Right atrium auricular region (tissue), 2 donors: ENCODE results near the gene RBM6. TPM values are rescaled to one million over a fixed set of nuclear protein-coding genes. Genes with fewer than 3 reads are reported as not detected.

ENCODE experiments used
- DNase-seq: peaks from one replicate; pipeline ENCODE4 v3.0.0-alpha.2; 2019; ENCODE audit warnings: low spot score
- H3K27ac ChIP-seq, 2 donors: fragments of 200-600 bp; sonication (generic); 1 replicate in 1 of 2; 2 replicates in 1 of 2; pipeline ENCODE4 v1.5.1; 2016 to 2019
- H3K27me3 ChIP-seq, 2 donors: fragments of 200-600 bp; sonication (generic); one replicate each; pipeline versions ENCODE4 v1.5.1 to v1.6.0; 2017 to 2019
- H3K36me3 ChIP-seq: fragments of 200-600 bp; sonication (generic); one replicate; pipeline ENCODE4 v1.5.1; 2016
- H3K4me1 ChIP-seq, 2 donors: fragments of 200-600 bp; sonication (generic); one replicate each; pipeline versions ENCODE4 v1.5.1 to v1.6.0; 2017 to 2019
- H3K4me3 ChIP-seq, 2 donors: fragments of 200-600 bp; sonication (generic); 1 replicate in 1 of 2; 2 replicates in 1 of 2; pipeline ENCODE4 v1.5.1; 2017 to 2019; ENCODE audit warnings: mild to moderate bottlenecking in 1 of 2, moderate library complexity in 1 of 2
- H3K9me3 ChIP-seq, 2 donors: fragments of 200-600 bp; sonication (generic); one replicate each; pipeline ENCODE4 v1.5.1; 2019
- CTCF ChIP-seq, 2 donors: fragments of 200-600 bp; sonication (generic); IDR thresholded peaks; one replicate each; pipeline ENCODE4 v1.5.1; 2019; ENCODE audit warnings: antibody characterized with exemption in 2 of 2
- total RNA-seq, 2 donors: library from RNA; depleted of rRNA; stranded (reverse); fragments of >200 nt; gene quantifications; one replicate each; pipeline ENCODE4 v1.1.0, GENCODE V29; 2016

Gene RBM6
- total RNA-seq, 2 donors from 2014 or later, result 34.6 to 38.0 TPM

GRCh38 chr3:49955636-49956035, 15.7 kb downstream of the RBM6 start:
- TF ChIP-seq CTCF (IDR thresholded peaks at IDR 0.05), result no peak
- DNase-seq, result no peak
- Histone ChIP-seq H3K9me3 (no peaks in the 10 kb centered on the region), H3K27me3 (no peaks in the 10 kb centered on the region), H3K36me3 (no peaks in the 10 kb centered on the region), H3K27ac (no peak overlapping the region), H3K4me3 (no peak overlapping the region), H3K4me1 (peaks cover 0 to 15% of the 10 kb centered on the region in 2 donors)

GRCh38 chr3:49966233-49966942, 26.4 kb downstream of the RBM6 start:
- Histone ChIP-seq H3K4me3 (no peak overlapping the region), H3K9me3 (no peaks in the 10 kb centered on the region), H3K4me1 (peaks cover 0 to 13% of the 10 kb centered on the region in 2 donors), H3K27me3 (no peaks in the 10 kb centered on the region), H3K36me3 (peaks cover 11% of the 10 kb centered on the region), H3K27ac (no peak overlapping the region)
- DNase-seq, result no peak
- no peak for TF ChIP-seq CTCF (IDR thresholded peaks at IDR 0.05)

- Histone ChIP-seq H3K4me3 (no peak overlapping the region), H3K27me3 (no peaks in the 10 kb centered on the region), H3K4me1 (peaks cover 0 to 13% of the 10 kb centered on the region in 2 donors), H3K9me3 (no peaks in the 10 kb centered on the region), H3K36me3 (peaks cover 11% of the 10 kb centered on the region), H3K27ac (no peak overlapping the region)
- no peak for TF ChIP-seq CTCF (IDR thresholded peaks at IDR 0.05)
- DNase-seq, result no peak
These were observed 27.3 kb downstream of the RBM6 start for GRCh38 chr3:49967291-49967690.

GRCh38 chr3:49968346-49968745, 28.4 kb downstream of the RBM6 start:
- H3K4me3 ChIP-seq, result no peak overlapping the region
- no peak for TF ChIP-seq CTCF (IDR thresholded peaks at IDR 0.05)
- H3K36me3 ChIP-seq, result peaks cover 15% of the 10 kb centered on the region
- no peaks in the 10 kb centered on the region for H3K9me3 ChIP-seq
- peaks cover 0 to 13% of the 10 kb centered on the region in 2 donors for H3K4me1 ChIP-seq
- DNase-seq, result no peak
- H3K27me3 ChIP-seq, result no peaks in the 10 kb centered on the region
- H3K27ac ChIP-seq, result no peak overlapping the region

- Histone ChIP-seq H3K9me3 (no peaks in the 10 kb centered on the region), H3K4me1 (no peaks in the 10 kb centered on the region), H3K27me3 (no peaks in the 10 kb centered on the region), H3K4me3 (no peak overlapping the region), H3K27ac (no peak overlapping the region), H3K36me3 (peaks cover 12% of the 10 kb centered on the region)
- TF ChIP-seq CTCF (IDR thresholded peaks at IDR 0.05), result no peak
- no peak for DNase-seq
These were observed 32.7 kb downstream of the RBM6 start for GRCh38 chr3:49972656-49973055.

GRCh38 chr3:49976942-49977341, 37.0 kb downstream of the RBM6 start:
- Histone ChIP-seq H3K4me1 (no peaks in the 10 kb centered on the region), H3K4me3 (no peak overlapping the region), H3K27me3 (no peaks in the 10 kb centered on the region), H3K36me3 (peaks cover 12% of the 10 kb centered on the region), H3K9me3 (no peaks in the 10 kb centered on the region), H3K27ac (no peak overlapping the region)
- no peak for TF ChIP-seq CTCF (IDR thresholded peaks at IDR 0.05)
- no peak for DNase-seq
